Measurements from ENCODE around the gene DRAM1. TPM values are rescaled to one million over a fixed set of nuclear protein-coding genes. Genes with fewer than 3 reads are reported as not detected.

The DRAM1 gene
- polyA plus RNA-seq, 2 of the 4 experiments (the other 2 are of a cell fraction), result 28.0 to 39.1 TPM

GRCh38 chr12:101847325-101847724, 30.1 kb upstream of the DRAM1 start (continued):
- TF ChIP-seq NR3C1 (IDR thresholded peaks at IDR 0.05) (no peak), ELK1 (IDR thresholded peaks at IDR 0.05; ENCODE audit: low read depth, low read length) (no peak), CEBPB (IDR thresholded peaks at IDR 0.05) (no peak)

- Histone ChIP-seq H3K4me3 (no peak overlapping the region), H3K9me3 (no peaks in the 10 kb centered on the region), H3K27ac (no peak overlapping the region), H3K4me1 (peaks cover 3% of the 10 kb centered on the region; the same call in 2 of the 3 replicates), H3K4me2 (no peak overlapping the region)
- no peak for ATAC-seq
- 75% methylated on average over 1 of the region's 1 CpG for WGBS (ENCODE audit: missing lambda C conversion rate)
- TF ChIP-seq ESRRA (IDR thresholded peaks at IDR 0.05; ENCODE audit: borderline replicate concordance, low read length) (no peak), MAX (IDR thresholded peaks at IDR 0.05) (no peak), CBX8 (IDR thresholded peaks at IDR 0.05) (no peak), ZSCAN20 (CRISPR knock-in tag; IDR thresholded peaks at IDR 0.05) (no peak), BCL3 (IDR thresholded peaks at IDR 0.05) (no peak), HOXB13 (CRISPR knock-in tag; IDR thresholded peaks at IDR 0.05; ENCODE audit: low read depth) (no peak), USF2 (IDR thresholded peaks at IDR 0.05) (no peak), ELK1 (IDR thresholded peaks at IDR 0.05; ENCODE audit: low read depth, low read length) (no peak)
- POLR2A ChIA-PET, result no interaction called here
- CTCF ChIA-PET, result interaction anchor here (2.2 kb wide), 1 partner anchor 10 kb away, joined by 11 read pairs; no protein-coding TSS in a partner anchor
- FAIRE-seq, result no peak
- DNase-seq (ENCODE audit: low read depth in 1 of 2, low spot score in 1 of 2), result no peak
Measured at GRCh38 chr12:101850199-101850598, 27.2 kb upstream of the DRAM1 start.

GRCh38 chr12:101852998-101853397, 24.4 kb upstream of the DRAM1 start:
- DNase-seq (ENCODE audit: low read depth in 1 of 2, low spot score in 1 of 2) (no peak), FAIRE-seq (no peak), ATAC-seq (no peak)
- Histone ChIP-seq H3K4me1 (peaks cover 28% of the 10 kb centered on the region), H3K4me2 (no peak overlapping the region), H3K27ac (no peak overlapping the region), H3K4me3 (no peak overlapping the region), H3K9me3 (no peaks in the 10 kb centered on the region)
- ChIA-PET POLR2A (no interaction called here), CTCF (interaction anchor here (0.7 to 1.4 kb wide), 2 partner anchors 13 to 24 kb away, joined by 3 to 4 read pairs; no protein-coding TSS in a partner anchor)
- TF ChIP-seq ZC3H11A (IDR thresholded peaks at IDR 0.05) (no peak), HMGXB4 (CRISPR knock-in tag; IDR thresholded peaks at IDR 0.05; ENCODE audit: borderline replicate concordance) (no peak), NR3C1 (IDR thresholded peaks at IDR 0.05) (no peak), RFX5 (IDR thresholded peaks at IDR 0.05) (no peak), EHF (CRISPR knock-in tag; IDR thresholded peaks at IDR 0.05) (no peak), ZSCAN20 (CRISPR knock-in tag; IDR thresholded peaks at IDR 0.05) (no peak), BHLHE40 (IDR thresholded peaks at IDR 0.05; ENCODE audit: low read depth, low read length) (no peak)

All from A549 (cell line).